Measurements from ENCODE around the gene HACD2.
"Not testable (repeated sequence)": the region's sequence is repeated elsewhere in the genome, so short reads cannot be mapped to it uniquely, and the experiment has no call there.

The HACD2 gene

GRCh38 chr3:123611674-123612073 is 26.8 kb upstream of the HACD2 start:
- not testable (repeated sequence) for DNase-seq (ENCODE audit: low read depth in 2 of 3, low spot score in 1 of 3)

GRCh38 chr3:123611082-123611481 is 26.2 kb upstream of the HACD2 start:
- DNase-seq (ENCODE audit: low read depth in 2 of 3, low spot score in 1 of 3), result no peak

GRCh38 chr3:123610331-123610730 is 25.5 kb upstream of the HACD2 start:
- DNase-seq (ENCODE audit: low read depth in 2 of 3, low spot score in 1 of 3), result no peak

- no peak for DNase-seq (ENCODE audit: low read depth in 2 of 3, low spot score in 1 of 3)
Observed at GRCh38 chr3:123609063-123609462, 24.2 kb upstream of the HACD2 start.

- no peak for DNase-seq (ENCODE audit: low read depth in 2 of 3, low spot score in 1 of 3)
Observed at GRCh38 chr3:123608263-123608937, 23.5 kb upstream of the HACD2 start.

GRCh38 chr3:123606527-123606926 is 21.7 kb upstream of the HACD2 start:
- DNase-seq (ENCODE audit: low read depth in 2 of 3, low spot score in 1 of 3), result no peak

- DNase-seq (ENCODE audit: low read depth in 2 of 3, low spot score in 1 of 3), result no peak
Observed at GRCh38 chr3:123605789-123606234, 21.0 kb upstream of the HACD2 start.

- not testable (repeated sequence) for DNase-seq (ENCODE audit: low read depth in 2 of 3, low spot score in 1 of 3)
Observed at GRCh38 chr3:123603153-123603552, 18.3 kb upstream of the HACD2 start.

GRCh38 chr3:123602325-123602724 is 17.5 kb upstream of the HACD2 start:
- no peak for DNase-seq (ENCODE audit: low read depth in 2 of 3, low spot score in 1 of 3)

- not testable (repeated sequence) for DNase-seq (ENCODE audit: low read depth in 2 of 3, low spot score in 1 of 3)
Observed at GRCh38 chr3:123600863-123601262, 16.0 kb upstream of the HACD2 start.

- DNase-seq (ENCODE audit: low read depth in 2 of 3, low spot score in 1 of 3), result no peak
Observed at GRCh38 chr3:123597561-123597960, 12.7 kb upstream of the HACD2 start.

GRCh38 chr3:123595396-123596180 is 10.7 kb upstream of the HACD2 start:
- DNase-seq (ENCODE audit: low read depth in 2 of 3, low spot score in 1 of 3), result no peak

- DNase-seq (ENCODE audit: low read depth in 2 of 3, low spot score in 1 of 3), result no peak
Observed at GRCh38 chr3:123593381-123593780, 8.5 kb upstream of the HACD2 start.

- no peak for DNase-seq (ENCODE audit: low read depth in 2 of 3, low spot score in 1 of 3)
Observed at GRCh38 chr3:123590685-123591450, 6.0 kb upstream of the HACD2 start.

GRCh38 chr3:123587401-123587800 is 2.5 kb upstream of the HACD2 start:
- DNase-seq (ENCODE audit: low read depth in 2 of 3, low spot score in 1 of 3), result no peak

GRCh38 chr3:123586968-123587367 is 2.1 kb upstream of the HACD2 start:
- DNase-seq (ENCODE audit: low read depth in 2 of 3, low spot score in 1 of 3), result no peak

GRCh38 chr3:123586131-123586530 is 1.3 kb upstream of the HACD2 start:
- DNase-seq (ENCODE audit: low read depth in 2 of 3, low spot score in 1 of 3), result peak; percentile 21 to 34 (median 31)

- no peak for DNase-seq (ENCODE audit: low read depth in 2 of 3, low spot score in 1 of 3)
Observed at GRCh38 chr3:123584284-123584987, 417 bp downstream of the HACD2 start.

GRCh38 chr3:123583561-123583960 is 1.3 kb downstream of the HACD2 start:
- DNase-seq (ENCODE audit: low read depth in 2 of 3, low spot score in 1 of 3), result no peak

- DNase-seq (ENCODE audit: low read depth in 2 of 3, low spot score in 1 of 3), result no peak
Observed at GRCh38 chr3:123582315-123582714, 2.5 kb downstream of the HACD2 start.

- no peak for DNase-seq (ENCODE audit: low read depth in 2 of 3, low spot score in 1 of 3)
Observed at GRCh38 chr3:123576122-123576521, 8.7 kb downstream of the HACD2 start.
